ENCODE measurements around the gene MPP1.
A peak's percentile ranks its signal among the peaks of the same experiment; 100 is the strongest.

The MPP1 gene

GRCh38 chrX:154804957-154805695 is at the start of gene MPP1:
MPP1 (minus strand) TSS chrX:154805485; CDS start chrX:154805373, 112 bp downstream.
- CTCF ChIA-PET = no interaction called here

GRCh38 chrX:154850957-154851611 is 45.8 kb upstream of the MPP1 start:
- no peak for DNase-seq (ENCODE audit: low spot score)
- H3K27ac ChIP-seq = no peak overlapping the region
- POLR2A ChIA-PET (ENCODE audit: low non-redundant PET) = no interaction called here
- TF ChIP-seq, protein P1, sequence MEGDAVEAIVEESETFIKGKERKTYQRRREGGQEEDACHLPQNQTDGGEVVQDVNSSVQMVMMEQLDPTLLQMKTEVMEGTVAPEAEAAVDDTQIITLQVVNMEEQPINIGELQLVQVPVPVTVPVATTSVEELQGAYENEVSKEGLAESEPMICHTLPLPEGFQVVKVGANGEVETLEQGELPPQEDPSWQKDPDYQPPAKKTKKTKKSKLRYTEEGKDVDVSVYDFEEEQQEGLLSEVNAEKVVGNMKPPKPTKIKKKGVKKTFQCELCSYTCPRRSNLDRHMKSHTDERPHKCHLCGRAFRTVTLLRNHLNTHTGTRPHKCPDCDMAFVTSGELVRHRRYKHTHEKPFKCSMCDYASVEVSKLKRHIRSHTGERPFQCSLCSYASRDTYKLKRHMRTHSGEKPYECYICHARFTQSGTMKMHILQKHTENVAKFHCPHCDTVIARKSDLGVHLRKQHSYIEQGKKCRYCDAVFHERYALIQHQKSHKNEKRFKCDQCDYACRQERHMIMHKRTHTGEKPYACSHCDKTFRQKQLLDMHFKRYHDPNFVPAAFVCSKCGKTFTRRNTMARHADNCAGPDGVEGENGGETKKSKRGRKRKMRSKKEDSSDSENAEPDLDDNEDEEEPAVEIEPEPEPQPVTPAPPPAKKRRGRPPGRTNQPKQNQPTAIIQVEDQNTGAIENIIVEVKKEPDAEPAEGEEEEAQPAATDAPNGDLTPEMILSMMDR (conservative IDR thresholded peaks at IDR 0.05; ENCODE audit: low read depth) = no peak
- CTCF ChIA-PET = no interaction called here

More at GRCh38 chrX:154804957-154805695, at the start of gene MPP1:
- DNase-seq (ENCODE audit: low spot score) = peak; percentile 74
- POLR2A ChIA-PET (ENCODE audit: low non-redundant PET) = no interaction called here
- TF ChIP-seq, protein P1 (conservative IDR thresholded peaks at IDR 0.05; ENCODE audit: low read depth) = no peak
- peak within 1 kb of the TSS; percentile 58 for H3K27ac ChIP-seq

DNA sequence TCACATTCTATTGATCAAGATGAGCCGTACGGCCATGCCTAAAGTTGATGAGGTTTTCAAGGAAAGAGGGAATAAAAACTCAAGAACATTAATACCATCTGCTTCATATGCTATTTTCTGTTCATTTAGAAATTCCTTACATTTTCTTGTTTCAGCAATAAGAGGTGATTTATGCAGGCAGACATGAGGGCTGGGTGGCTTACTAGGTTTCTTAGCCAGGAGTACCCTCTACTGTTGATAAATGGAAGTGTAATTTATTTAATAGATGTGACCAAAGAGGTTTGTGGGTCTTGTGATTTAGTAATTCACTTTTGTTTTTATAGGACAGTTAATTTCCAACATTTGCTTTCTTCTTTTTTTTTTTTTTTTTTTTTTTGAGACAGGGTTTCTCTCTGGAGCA is 35.6 kb upstream of the MPP1 start:
- TF ChIP-seq, protein P1 (conservative IDR thresholded peaks at IDR 0.05; ENCODE audit: low read depth) = no peak; the same call in none of the 2 replicates
- no peak overlapping the region for H3K27ac ChIP-seq
- ChIA-PET POLR2A (ENCODE audit: low non-redundant PET) (no interaction called here), CTCF (no interaction called here)
- peak; percentile 8 for DNase-seq (ENCODE audit: low spot score)

GRCh38 chrX:154836163-154836562 is 30.9 kb upstream of the MPP1 start:
- H3K27ac ChIP-seq = no peak overlapping the region
- ChIA-PET POLR2A (ENCODE audit: low non-redundant PET) (no interaction called here), CTCF (no interaction called here)
- TF ChIP-seq, protein P1 (conservative IDR thresholded peaks at IDR 0.05; ENCODE audit: low read depth) = no peak
- DNase-seq (ENCODE audit: low spot score) = no peak

DNA sequence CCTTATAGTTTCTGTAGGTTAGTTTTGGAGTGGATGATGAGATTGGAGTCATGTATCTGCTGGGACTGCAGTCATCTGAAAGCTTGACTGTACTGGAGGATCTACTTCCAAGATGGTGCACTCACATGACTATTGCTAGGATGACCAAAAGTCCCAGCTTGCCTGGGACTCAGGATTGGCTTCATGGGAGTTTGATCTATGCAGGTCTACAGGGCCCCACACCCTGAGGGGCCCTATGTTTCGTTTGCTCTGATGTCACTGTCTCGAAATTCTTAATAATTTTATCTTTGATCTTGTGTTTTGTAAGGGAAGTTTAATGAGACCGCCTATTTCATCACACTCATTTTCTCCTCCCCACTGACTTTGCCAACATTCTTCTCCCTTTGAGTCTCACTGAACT is 29.3 kb upstream of the MPP1 start, which contains the start of gene SMIM9:
TSS of gene SMIM9 (minus strand) at position 101 of the 400 bp plus-strand sequence. CDS start 3,806 bp downstream, outside the sequence.
- no peak for DNase-seq (ENCODE audit: low spot score)
- ChIA-PET POLR2A (ENCODE audit: low non-redundant PET) (no interaction called here), CTCF (no interaction called here)
- H3K27ac ChIP-seq = no peak within 1 kb of the TSS
- TF ChIP-seq, protein P1 (conservative IDR thresholded peaks at IDR 0.05; ENCODE audit: low read depth) = no peak

DNA sequence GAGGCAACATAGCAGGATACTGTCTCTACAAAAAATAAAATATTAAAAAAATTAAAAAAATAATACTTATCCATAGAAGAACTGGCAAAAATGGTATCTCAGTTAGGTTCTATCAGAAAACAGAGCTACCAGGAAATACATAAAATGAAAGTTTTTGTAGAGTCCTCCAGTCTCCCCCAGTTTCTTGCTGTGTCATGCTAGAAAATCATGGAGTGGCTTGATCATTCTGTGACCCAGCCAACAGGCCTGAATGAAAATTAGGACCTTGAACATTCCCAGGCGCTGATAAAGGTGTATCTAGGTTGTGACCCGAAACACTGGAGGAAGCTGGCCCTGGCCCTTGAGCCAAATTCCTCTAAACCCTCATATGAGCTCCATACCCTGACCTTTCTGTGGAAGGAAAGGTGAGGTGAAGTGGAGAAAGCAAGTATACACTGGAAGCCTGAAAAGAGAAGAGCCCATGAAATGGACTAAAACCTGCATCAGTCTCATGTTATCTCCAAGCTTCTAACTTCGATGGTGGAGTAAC is 28.5 kb upstream of the MPP1 start:
- TF ChIP-seq, protein P1 (conservative IDR thresholded peaks at IDR 0.05; ENCODE audit: low read depth) = no peak
- DNase-seq (ENCODE audit: low spot score) = no peak
- H3K27ac ChIP-seq = no peak overlapping the region
- CTCF ChIA-PET = interaction anchor here (0.7 to 0.8 kb wide), 2 partner anchors 21 to 307 kb away, joined by 3 to 4 read pairs; no protein-coding TSS in a partner anchor
- POLR2A ChIA-PET (ENCODE audit: low non-redundant PET) = no interaction called here
